Lung (tissue), 12 donors: ENCODE results near the gene CDKN1C. TPM values are rescaled to one million over a fixed set of nuclear protein-coding genes. Genes with fewer than 3 reads are reported as not detected.

ENCODE experiments used
- ATAC-seq: fragments of 200-7000 bp; cut with Tn5 transposase; one replicate; pipeline ENCODE4 v1.9.1; 2020; ENCODE audit warnings: moderate number of reproducible peaks; ENCODE audit not compliant: insufficient read depth, low FRiP score
- DNase-seq, 3 donors: peaks; one replicate each; pipeline ENCODE4 v3.0.0-alpha.2; 2013 to 2017
- H3K27ac ChIP-seq, 2 donors: one replicate each; pipeline ENCODE4 v1.5.1; 2013; ENCODE audit warnings: mild to moderate bottlenecking in 2 of 2, moderate library complexity in 2 of 2, control low read depth in 1 of 2, inconsistent platforms in 1 of 2, low read depth in 1 of 2, low read length in 1 of 2
- H3K27me3 ChIP-seq, 3 donors: one replicate each; pipeline ENCODE4 v1.5.1; 2013; ENCODE audit warnings: low read length in 2 of 3; ENCODE audit not compliant: control insufficient read depth in 3 of 3, insufficient read depth in 3 of 3
- H3K36me3 ChIP-seq, 4 donors: one replicate each; pipeline ENCODE4 v1.5.1; 2013; ENCODE audit warnings: low read length in 4 of 4, mild to moderate bottlenecking in 1 of 4, moderate library complexity in 1 of 4; ENCODE audit not compliant: control insufficient read depth in 4 of 4, insufficient read depth in 4 of 4
- H3K4me1 ChIP-seq, 5 donors: one replicate each; pipeline ENCODE4 v1.5.1; 2013; ENCODE audit warnings: low read length in 5 of 5, mild to moderate bottlenecking in 2 of 5, moderate library complexity in 1 of 5; ENCODE audit not compliant: control insufficient read depth in 5 of 5, insufficient read depth in 5 of 5
- H3K4me3 ChIP-seq: one replicate; pipeline ENCODE4 v1.5.1; 2013; ENCODE audit warnings: mild to moderate bottlenecking, control low read depth, moderate library complexity
- H3K9ac ChIP-seq, 2 donors: one replicate each; pipeline ENCODE4 v1.5.1; 2013; ENCODE audit warnings: low read length in 2 of 2, control low read depth in 1 of 2; ENCODE audit not compliant: insufficient read depth in 1 of 2
- H3K9me3 ChIP-seq, 4 donors: one replicate each; pipeline ENCODE4 v1.5.1; 2013; ENCODE audit warnings: low read length in 3 of 4, mild to moderate bottlenecking in 1 of 4, moderate library complexity in 1 of 4; ENCODE audit not compliant: control insufficient read depth in 4 of 4, insufficient read depth in 3 of 4
- WGBS, 2 donors: extraction: QIAGEN DNeasy Blood & Tissue Kit; methylation state at CpG; one replicate each; pipeline ENCODE4 v1.1.7; 2013; 5-methylcytosine and 5-hydroxymethylcytosine counted together
- polyA plus RNA-seq, 2 donors: library from polyadenylated mRNA; stranded (reverse); fragments of 200-250 nt; gene quantifications; one replicate each; pipeline ENCODE4 v1.2.1, GENCODE V29; 2013
- total RNA-seq, 2 donors: library from RNA; depleted of rRNA in 1 of 2; stranded (reverse); fragments of >200 nt in 1 of 2; gene quantifications; one replicate each; pipeline ENCODE4 v1.2.1, GENCODE V29; 2014 to 2021
- TF ChIP-seq, protein P1 (sequence below): IDR thresholded peaks from 2 replicates; pipeline ENCODE4 v1.5.1; 2012; ENCODE audit warnings: mild to moderate bottlenecking; ENCODE audit errors: control extremely low read depth, extremely low read depth
- donor health status: control.
- donor health status: control.
- donor health status: Bipolar disorder and iron deficiency.
- donor health status: healthy.
- donor health status: DM: yes; HTN: yes; CAD: no.

The CDKN1C gene
- total and polyA plus RNA-seq, 4 donors: 9.9 to 123 (median 26.8) TPM

DNA sequence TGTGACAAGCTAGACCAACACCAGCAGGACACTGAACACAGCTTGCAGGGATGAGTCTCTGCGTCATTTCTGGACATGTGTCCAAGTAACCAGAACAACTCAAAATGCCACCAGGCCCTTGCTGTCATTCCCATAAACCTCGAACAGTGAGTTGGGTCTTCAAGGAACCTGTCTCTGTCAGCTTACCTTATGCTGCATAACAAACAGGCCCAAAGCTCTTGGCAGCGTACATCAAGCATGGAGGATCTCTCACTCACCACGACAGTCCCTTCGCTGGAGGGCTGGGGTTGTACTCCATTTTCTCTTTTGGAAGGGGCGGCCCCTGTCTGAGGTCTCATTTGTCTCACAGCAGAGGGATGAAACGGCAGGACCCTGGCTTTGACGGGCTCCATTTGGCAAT lies 6.8 kb downstream of the CDKN1C start:
- WGBS, 2 donors: 95 to 96% methylated on average over 8 of the region's 8 CpGs
- ATAC-seq: no peak
- Histone ChIP-seq H3K27ac (no peak overlapping the region), H3K4me3 (no peak overlapping the region), H3K9me3 (peaks cover 0 to 12% (median 0%) of the 10 kb centered on the region in 4 donors), H3K36me3 (peaks cover 0 to 17% (median 4%) of the 10 kb centered on the region in 4 donors), H3K9ac (no peak overlapping the region), H3K4me1 (peaks cover 0 to 38% (median 14%) of the 10 kb centered on the region in 5 donors), H3K27me3 (no peaks in the 10 kb centered on the region)
- TF ChIP-seq, protein P1, sequence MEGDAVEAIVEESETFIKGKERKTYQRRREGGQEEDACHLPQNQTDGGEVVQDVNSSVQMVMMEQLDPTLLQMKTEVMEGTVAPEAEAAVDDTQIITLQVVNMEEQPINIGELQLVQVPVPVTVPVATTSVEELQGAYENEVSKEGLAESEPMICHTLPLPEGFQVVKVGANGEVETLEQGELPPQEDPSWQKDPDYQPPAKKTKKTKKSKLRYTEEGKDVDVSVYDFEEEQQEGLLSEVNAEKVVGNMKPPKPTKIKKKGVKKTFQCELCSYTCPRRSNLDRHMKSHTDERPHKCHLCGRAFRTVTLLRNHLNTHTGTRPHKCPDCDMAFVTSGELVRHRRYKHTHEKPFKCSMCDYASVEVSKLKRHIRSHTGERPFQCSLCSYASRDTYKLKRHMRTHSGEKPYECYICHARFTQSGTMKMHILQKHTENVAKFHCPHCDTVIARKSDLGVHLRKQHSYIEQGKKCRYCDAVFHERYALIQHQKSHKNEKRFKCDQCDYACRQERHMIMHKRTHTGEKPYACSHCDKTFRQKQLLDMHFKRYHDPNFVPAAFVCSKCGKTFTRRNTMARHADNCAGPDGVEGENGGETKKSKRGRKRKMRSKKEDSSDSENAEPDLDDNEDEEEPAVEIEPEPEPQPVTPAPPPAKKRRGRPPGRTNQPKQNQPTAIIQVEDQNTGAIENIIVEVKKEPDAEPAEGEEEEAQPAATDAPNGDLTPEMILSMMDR: no peak
- no peak for DNase-seq

DNA sequence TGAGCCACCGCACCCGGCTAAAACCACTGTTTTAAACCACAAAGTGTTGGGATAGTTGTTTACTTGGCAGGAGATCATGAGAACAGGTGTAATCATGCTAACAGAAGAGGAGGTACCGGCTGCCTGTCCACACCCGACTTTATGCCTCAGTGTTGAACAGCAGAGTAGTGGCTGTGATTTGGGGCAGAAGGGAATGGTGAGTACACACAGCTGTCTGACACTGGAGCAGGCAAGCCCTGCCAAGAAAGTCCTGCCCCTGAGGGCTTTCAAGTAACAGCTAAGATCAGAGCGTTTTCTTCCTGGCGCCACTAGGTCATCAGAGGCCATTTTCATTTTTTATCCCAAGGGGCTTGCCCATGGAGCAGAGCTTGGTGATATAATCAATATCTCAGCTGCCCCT lies 8.1 kb downstream of the CDKN1C start:
- 70 to 75% methylated on average over 6 of the region's 6 CpGs for WGBS, 2 donors
- Histone ChIP-seq H3K27me3 (no peaks in the 10 kb centered on the region), H3K9ac (no peak overlapping the region), H3K27ac (no peak overlapping the region), H3K4me1 (peaks cover 0 to 27% (median 12%) of the 10 kb centered on the region in 5 donors), H3K36me3 (peaks cover 0 to 9% (median 2%) of the 10 kb centered on the region in 4 donors), H3K9me3 (peaks cover 0 to 12% (median 0%) of the 10 kb centered on the region in 4 donors), H3K4me3 (no peak overlapping the region)
- ATAC-seq (no peak), DNase-seq (peak; percentile 68 to 89 (median 82))
- TF ChIP-seq, protein P1: no peak

DNA sequence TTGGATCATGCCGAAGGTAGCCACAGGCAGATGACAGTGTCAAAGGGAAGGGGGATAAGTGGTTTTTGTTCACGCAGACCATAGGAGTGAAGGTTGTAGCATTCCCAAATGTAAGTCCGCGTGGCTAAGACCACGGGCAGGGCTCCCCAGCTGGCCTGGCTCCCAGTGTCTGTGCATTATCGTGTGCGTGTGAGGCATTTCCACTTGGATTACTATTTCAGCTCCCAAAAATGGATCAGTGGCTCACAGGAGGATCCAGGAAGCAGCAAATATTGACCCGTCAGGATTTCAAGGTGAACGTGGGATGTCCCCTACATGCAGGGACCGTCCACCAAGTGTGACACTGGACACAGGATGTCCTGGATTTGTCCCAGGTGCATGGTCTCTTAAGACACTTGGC lies 10.6 kb downstream of the CDKN1C start:
- DNase-seq: no peak
- TF ChIP-seq, protein P1: no peak
- Histone ChIP-seq H3K4me1 (peaks cover 0 to 18% (median 6%) of the 10 kb centered on the region in 5 donors), H3K27ac (no peak overlapping the region), H3K36me3 (peaks cover 0 to 8% (median 2%) of the 10 kb centered on the region in 4 donors), H3K4me3 (no peak overlapping the region), H3K9ac (no peak overlapping the region), H3K27me3 (peaks cover 0 to 11% (median 9%) of the 10 kb centered on the region in 3 donors), H3K9me3 (peaks cover 0 to 12% (median 0%) of the 10 kb centered on the region in 4 donors)
- 96 to 98% methylated on average over 10 of the region's 10 CpGs for WGBS, 2 donors
- no peak for ATAC-seq
